GM18858 (cell line): ENCODE measurements around the gene PRDM10.
"Not testable (repeated sequence)": the region's sequence is repeated elsewhere in the genome, so short reads cannot be mapped to it uniquely, and the experiment has no call there.

Experiments
- ATAC-seq: cut with Tn5 transposase; IDR thresholded peaks from one replicate; pipeline ENCODE4 v1.9.1; 2021; ENCODE audit not compliant: unreplicated experiment

The PRDM10 gene

DNA sequence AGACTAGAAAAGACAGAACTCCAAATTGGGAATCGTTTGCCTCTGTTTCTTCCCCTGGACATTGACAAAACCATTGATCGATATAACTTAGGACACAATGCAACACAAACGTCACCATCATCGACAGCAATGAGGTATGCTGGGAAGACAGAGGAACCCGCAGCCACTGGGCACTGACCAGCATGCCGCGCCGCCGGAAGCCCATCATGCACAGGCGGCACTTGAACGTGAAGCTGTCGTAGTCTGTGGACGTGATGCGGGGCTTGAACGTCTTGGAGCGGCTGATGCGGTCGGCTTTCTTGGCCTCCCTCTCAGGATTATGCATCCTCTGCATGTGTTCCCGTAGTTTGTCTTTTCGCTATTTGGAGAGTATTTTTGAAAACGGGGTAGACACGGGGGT, 84.3 kb downstream of the PRDM10 start:
- no peak for ATAC-seq

DNA sequence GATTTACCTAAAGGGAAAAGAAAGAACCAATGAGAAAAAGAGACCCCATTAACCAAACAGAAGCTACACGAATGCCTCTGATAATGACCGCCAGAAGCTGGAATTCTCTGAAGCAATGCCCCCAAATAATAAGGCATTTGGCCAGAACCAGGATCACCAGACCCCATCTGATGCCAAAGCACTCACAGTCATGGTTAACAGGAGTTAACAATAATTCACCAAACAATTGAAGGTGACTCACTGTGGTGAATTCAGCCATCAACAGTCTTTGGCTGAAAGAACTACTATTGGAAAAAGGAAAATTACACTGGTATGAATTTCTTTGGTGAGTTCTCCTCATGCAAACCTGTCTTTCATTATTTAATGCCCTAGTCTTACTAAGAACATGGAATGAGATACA, 85.4 kb downstream of the PRDM10 start:
- no peak for ATAC-seq

- no peak for ATAC-seq
Observed at GRCh38 chr11:129911298-129911697, 91.3 kb downstream of the PRDM10 start.

GRCh38 chr11:129910360-129910759, 92.3 kb downstream of the PRDM10 start:
- no peak for ATAC-seq

DNA sequence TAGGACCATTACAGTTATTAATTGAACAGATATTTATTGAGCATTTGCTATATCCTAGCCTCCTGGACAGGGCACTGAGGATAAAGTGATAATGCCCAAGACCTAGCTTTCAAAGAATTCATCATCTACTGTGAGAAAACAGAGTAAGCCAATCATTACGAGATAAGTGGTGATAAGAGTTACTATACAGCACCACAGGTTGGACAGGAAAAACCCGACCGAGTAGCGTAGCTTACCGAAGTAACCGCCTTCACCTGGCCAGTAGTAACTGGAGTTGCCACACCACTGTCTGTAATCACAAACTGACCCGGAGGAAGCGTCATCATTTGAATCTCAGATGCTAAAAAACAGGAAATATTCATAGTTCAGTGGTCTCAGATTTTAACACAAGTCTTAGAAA, 97.2 kb downstream of the PRDM10 start:
- no peak for ATAC-seq

DNA sequence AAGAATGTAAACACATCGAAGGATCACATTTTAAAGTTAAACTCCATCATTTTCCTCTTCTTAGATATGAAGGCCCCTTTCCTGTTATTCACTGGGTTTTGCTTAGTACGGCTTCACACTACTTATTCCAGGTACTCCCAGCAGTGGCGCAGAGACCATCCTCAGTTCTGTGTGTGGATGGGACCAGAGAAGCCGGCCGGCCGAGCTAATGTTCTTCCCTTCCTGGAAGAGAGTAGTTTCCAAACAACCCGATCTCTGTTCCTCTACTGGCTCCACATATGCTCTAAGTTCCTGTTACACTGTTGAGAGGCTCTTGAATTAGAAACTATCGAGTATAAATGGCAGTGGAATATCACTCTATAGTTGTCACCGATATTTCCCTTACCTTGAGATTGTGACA, 106.6 kb downstream of the PRDM10 start:
- ATAC-seq = no peak

- peak; percentile 82 for ATAC-seq
Observed at GRCh38 chr11:129895126-129896041, 107.3 kb downstream of the PRDM10 start, which contains the start of gene NFRKB. Gene NFRKB (minus strand): TSS chr11:129895578. CDS start chr11:129892849, 2,729 bp downstream.

- ATAC-seq = peak; percentile 19
Observed at GRCh38 chr11:129894278-129895125, 108.1 kb downstream of the PRDM10 start.

DNA sequence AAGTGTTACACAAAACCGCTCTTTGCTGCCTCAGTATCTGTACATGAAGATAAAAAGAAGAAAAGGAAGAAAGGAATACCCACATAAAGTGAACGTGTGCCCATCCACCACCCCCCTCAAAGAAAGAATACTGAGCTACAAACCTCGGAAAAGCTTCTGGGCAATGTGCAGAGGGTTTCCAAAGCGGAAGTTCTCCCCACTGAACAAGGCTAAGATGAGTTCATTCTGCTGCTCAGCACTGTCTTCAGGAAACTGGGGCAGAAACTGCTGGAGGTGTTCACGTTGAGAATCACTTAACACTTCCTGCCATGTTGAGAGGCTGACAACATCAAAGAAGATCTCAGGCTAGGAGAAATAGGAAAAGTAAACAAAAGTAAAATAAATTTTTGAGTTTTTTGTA, 114.2 kb downstream of the PRDM10 start:
- no peak for ATAC-seq

DNA sequence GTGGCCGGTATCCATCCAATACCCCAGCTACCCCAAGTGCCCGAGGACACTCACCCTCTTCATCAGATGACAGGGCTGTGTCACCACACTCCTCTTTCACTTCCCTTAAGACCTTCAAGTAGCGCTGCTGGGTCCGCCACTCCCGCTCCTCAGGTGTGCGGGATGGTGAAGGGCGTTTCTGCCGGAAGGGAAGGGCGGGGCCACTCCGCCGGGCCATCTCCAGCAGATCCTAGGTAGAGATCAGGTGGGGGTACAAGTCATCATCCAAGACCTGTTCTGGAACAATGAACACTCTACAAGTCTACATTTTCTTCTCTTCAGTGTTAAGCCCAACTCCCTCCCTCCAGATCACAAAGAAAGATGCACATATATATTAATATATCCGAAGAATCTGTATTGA, 117.3 kb downstream of the PRDM10 start:
- ATAC-seq = no peak

DNA sequence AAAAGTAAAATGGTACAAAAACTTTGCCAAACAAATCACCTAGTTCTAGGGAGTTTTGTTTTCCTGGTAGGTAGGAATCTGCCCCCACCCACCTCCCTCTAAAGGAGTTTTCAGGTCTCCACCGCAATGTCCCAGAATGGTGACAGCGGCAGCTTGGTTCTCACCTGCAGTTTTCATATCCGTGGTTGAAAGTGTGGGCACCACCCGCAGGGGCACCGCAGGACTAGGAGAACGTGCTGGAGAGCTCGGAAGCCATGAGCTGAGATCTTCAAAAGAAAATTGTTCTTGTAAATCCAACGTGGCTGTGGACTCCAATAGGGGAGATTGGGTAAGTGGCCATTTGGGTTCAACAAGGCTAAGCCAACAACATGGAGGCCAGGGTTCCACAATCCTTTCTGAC, 118.1 kb downstream of the PRDM10 start:
- ATAC-seq = no peak

DNA sequence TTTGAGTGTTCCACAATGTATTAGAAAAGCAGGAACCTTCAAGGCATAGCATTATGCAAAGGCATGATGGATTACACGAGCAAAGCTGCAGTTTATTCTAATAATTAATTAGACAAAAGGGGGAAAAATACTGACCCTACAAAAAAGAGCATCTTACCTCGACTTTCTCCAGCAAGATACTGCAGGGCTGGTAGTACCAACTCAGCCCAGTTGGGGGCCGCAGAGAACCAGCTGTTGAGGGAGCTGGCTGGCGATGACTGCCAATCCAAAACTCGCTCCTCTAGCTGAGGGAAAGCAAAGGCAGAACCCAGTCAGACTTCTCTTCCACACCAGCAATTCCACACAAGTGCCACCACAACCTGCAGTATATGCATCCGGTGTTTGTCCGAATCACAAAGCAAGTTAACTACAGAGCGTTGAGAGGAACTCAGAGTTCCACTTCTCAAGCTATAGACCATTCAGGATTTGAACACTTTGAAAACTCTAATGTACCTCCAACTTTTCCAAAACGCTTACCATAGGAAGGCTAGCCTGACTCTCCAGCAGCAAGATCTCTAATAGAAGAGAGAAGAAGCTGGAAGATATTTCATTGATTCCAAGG, 121.0 kb downstream of the PRDM10 start:
- ATAC-seq = no peak

GRCh38 chr11:129880311-129880710, 122.3 kb downstream of the PRDM10 start:
- ATAC-seq = no peak

- ATAC-seq = no peak
Observed at GRCh38 chr11:129871914-129872313, 130.7 kb downstream of the PRDM10 start.

DNA sequence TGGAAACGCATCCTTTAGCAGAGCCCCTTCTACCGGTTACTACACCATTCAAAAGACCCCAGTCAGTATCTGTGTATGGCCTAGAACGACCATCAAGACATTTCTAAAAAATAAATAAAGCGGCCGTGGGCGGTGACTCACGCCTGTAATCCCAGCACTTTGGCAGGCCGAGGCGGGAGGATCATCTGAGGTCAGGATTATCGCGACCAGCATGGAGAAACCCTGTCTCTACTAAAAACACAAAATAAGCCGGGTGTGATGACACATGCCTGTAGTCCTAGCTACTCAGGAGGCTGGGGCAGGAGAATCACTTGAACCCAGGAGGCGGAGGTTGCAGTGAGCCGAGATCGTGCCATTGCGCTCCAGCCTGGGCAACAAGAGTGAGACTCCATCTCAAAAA, 134.0 kb downstream of the PRDM10 start:
- ATAC-seq = not testable (repeated sequence)

DNA sequence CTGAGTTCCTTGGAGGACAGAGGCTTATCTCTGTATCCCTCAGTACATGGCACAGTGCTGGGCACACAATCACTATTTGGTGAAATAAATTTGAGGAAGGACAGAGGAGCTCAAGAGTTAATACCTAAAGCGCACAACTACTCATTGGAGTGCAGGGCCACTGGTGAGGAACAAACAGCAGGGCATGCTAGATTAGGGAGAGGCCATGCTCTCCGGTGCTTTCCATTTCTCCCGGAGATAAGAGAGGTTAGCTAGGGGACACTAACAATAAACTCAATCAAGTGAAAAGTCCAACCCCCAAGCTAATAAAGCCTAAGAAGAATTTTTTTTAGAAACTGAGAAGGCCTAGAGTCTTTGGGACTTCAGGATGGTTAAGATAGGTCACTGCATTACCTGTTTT, 136.3 kb downstream of the PRDM10 start:
- ATAC-seq = no peak

- ATAC-seq = no peak
Observed at GRCh38 chr11:129865701-129866100, 136.9 kb downstream of the PRDM10 start.

DNA sequence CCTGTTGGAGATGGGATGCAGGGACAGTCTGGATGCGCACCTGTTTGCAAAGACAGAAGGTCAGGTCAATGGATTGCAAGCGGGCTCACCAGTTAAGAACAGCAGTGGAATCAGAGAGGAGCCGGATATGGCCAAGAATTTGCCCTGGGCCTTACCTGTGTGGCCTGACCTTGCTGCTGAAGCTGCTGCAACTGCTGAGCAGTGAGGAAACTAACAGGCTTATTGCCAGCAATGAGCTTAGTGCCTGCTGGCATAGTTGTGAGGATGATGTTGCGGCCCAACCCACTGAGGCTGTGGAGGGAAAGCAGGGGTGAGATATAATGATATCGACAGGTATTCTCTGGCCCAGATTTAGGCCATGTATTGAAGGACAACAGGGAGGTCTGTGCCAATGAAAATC, 137.8 kb downstream of the PRDM10 start:
- no peak for ATAC-seq

GRCh38 chr11:129861702-129862522, 140.7 kb downstream of the PRDM10 start:
- ATAC-seq = no peak

DNA sequence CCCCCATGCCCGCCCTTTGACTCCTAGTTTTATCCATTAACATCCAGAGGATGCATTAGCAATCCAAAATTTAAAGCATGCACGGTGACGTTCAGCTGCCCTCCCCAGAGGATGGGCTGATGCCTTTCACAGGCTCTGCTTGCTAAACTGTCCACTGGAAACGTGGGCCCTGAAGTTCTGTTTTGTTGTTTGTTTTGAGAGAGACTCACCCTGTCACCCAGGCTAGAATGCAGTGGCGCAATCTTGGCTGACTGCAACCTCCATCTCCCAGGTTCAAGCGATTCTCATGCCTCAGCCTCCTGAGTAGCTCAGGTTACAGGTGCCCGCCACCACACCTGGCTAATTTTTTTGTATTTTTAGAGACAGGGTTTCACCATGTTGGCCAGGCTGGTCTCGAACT, 146.6 kb downstream of the PRDM10 start:
- no peak for ATAC-seq

DNA sequence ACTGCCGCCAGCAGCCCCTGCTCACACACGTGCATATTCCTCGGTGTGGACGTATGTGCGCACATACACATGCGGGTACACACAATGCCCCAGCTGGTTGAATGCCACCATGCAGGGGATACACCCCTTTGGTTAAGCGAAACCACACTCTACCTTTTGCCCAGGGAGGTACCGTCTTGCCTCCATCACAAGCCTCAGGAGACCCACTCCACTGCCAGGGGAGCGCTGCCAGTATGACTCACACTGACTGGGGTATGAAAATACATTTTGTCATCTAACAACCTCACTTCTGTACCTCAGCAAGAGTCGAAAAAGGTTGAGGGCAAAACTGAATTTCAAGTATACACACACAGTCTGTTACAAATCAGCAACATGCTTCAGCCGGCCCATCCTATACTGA, 147.5 kb downstream of the PRDM10 start:
- no peak for ATAC-seq
